Measurements from ENCODE around the gene COL4A3. TPM values are rescaled to one million over a fixed set of nuclear protein-coding genes. Genes with fewer than 3 reads are reported as not detected.
"Not testable (repeated sequence)": the region's sequence is repeated elsewhere in the genome, so short reads cannot be mapped to it uniquely, and the experiment has no call there.

The COL4A3 gene
- total RNA-seq, 1 donor from 2014 or later = 0.26 TPM

GRCh38 chr2:227154986-227155774 is 9.2 kb upstream of the COL4A3 start:
- no peak for DNase-seq (ENCODE audit: low read depth, low spot score)

DNA sequence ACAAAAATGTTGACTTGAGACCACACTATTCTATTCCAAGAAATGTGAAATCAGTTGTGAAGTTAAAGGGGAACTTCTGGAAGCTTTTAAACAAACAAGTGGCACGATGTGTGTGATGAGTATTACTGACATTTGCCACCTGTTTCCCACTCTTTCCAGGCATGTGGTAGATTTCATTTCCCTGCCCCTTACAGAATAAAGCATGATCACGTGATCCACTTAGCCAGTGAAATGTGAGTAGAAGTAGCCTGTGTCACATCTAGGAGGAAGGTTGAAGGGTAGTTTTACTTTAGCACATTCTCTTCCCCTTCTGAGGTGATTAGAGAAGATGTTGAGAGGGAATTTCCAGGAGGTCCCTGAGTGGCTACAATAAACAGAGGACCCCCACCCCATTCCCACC is 4.3 kb upstream of the COL4A3 start:
- no peak for DNase-seq (ENCODE audit: low read depth, low spot score)

GRCh38 chr2:227161947-227162346 is 2.5 kb upstream of the COL4A3 start:
- DNase-seq (ENCODE audit: low read depth, low spot score) = no peak

DNA sequence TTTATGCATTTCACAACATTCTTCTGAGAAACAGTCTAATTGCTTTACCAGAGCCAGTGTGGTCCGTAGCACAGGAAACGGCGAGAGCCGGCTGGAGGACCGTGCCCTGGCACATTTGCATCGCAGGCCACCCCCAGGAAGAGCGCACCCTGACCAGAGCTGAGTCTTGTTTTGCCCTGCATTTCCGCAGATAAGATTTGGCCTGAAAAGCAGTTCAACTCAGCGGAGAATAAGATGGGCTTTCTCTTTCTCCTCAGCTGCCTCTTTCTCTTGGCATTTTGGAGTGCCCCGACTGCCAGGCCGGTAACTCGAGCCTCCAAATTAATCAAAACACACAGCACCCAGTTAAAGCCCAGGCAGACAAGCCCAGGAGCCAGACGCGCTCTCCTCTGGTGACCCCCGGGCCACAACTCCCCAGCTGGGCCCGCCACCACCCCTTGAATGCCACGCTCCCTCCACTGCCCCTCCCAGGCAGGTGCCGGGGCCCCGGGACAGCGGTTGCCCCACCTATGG is 883 bp upstream of the COL4A3 start:
- DNase-seq (ENCODE audit: low read depth, low spot score) = no peak

- DNase-seq (ENCODE audit: low read depth, low spot score) = no peak
Measured at GRCh38 chr2:227164763-227165291, 403 bp downstream of the COL4A3 start.

DNA sequence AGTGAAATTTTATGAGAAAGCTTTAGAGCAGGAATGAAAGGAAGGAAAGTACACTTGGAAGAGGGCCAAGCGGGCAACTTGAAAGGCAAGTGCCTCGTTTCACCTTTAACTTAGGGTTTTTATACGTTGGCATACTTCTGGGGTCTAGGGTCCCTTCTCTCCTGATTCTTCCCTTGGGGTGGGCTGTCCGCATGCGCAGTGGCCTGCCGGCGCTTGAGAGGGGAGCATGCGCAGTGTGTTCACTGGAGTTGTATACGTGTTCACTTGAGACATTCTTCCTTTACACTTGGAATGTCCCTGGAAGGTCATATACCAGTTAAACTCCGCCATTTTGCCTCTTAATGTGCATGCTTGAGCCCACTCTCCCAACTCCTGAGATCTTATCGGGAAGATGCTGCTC is 7.4 kb downstream of the COL4A3 start:
- DNase-seq (ENCODE audit: low read depth, low spot score) = not testable (repeated sequence)

DNA sequence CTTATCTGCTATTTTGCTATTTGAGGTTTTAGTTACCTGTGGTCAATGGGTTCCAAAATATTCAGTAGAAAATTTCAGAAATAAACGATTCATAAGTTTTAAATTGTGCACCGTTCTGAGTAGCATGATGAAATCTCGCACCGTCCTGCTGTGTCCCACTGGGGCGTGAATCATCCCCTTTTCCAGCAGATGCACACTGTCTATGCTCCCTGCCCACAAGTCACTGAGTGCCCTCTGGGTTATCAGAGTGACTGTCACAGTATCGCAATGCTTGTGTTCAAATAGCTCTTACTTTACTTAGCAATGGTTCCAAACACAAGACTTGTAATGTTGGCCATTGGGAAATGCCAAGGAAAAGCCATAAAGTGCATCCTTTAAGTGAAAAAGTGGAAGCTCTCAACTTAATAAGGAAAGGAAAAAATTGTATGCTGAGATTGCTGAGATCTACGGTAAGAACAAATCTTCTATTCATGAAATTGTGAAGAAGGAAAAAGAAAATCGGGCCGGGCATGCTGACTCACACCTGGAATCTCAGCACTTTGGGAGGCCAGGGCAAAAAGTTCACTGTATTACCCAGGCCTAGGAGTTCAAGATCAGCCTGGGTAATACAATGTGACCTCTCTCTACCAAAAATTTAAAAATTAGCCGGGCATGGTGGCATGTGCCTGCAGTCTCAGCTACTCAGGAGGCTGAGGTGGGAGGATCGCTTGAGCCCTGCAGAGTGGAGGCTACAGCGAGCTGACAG is 13.3 kb downstream of the COL4A3 start:
- DNase-seq (ENCODE audit: low read depth, low spot score) = no peak

GRCh38 chr2:227179988-227180685 is 15.7 kb downstream of the COL4A3 start:
- DNase-seq (ENCODE audit: low read depth, low spot score) = no peak

- no peak for DNase-seq (ENCODE audit: low read depth, low spot score)
Measured at GRCh38 chr2:227180770-227181169, 16.3 kb downstream of the COL4A3 start.

DNA sequence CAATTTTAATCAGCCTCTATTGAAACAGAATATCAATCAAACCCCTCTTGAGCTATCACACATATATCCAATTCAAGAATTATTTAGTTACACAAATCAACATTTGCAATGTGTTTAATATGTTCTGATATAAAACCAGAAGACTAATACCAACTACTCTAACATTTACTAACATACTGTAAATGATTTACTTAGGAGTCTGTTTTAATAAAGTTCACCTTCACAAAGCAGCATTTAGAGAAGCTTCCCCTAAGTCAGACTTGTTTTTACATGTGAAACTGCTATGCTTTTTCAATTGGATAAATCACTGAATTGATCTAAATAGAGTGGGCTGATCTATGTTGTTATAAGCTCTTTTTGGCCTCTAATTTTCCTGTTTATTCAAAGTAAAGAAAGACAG is 18.3 kb downstream of the COL4A3 start:
- DNase-seq (ENCODE audit: low read depth, low spot score) = no peak

DNA sequence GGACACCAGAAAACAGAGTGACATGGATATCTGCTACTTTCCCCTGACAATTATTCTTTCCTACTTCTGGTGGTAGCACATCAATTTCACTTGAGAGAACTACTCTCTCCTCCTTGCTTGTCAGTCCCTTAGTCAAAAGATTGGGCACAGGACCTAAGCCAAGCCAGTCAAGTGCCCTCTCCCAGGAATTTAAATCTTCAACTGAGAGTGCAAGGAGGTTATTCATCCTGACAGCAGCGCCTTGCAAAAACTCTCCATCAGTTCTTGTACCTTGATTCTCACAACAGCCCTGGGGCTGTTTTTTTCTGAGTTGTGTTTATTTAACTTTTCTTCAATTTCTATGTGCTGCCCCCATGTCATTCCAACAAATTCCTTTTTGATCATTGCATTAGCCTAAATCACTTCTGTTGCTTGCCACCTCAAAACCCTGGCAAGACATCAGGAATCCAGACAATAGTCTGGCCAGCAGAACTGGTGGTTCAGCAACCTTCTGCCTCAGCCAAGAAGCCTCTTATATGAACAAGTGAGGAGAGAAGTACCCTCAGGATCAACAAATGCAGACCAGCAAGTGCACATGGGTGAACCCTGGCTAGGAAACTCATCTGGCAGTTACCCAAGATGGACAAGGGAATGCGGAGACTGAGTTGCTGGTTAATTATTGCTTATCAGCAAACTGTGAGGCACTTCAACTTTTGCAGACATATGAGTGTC is 19.4 kb downstream of the COL4A3 start:
- DNase-seq (ENCODE audit: low read depth, low spot score) = no peak

DNA sequence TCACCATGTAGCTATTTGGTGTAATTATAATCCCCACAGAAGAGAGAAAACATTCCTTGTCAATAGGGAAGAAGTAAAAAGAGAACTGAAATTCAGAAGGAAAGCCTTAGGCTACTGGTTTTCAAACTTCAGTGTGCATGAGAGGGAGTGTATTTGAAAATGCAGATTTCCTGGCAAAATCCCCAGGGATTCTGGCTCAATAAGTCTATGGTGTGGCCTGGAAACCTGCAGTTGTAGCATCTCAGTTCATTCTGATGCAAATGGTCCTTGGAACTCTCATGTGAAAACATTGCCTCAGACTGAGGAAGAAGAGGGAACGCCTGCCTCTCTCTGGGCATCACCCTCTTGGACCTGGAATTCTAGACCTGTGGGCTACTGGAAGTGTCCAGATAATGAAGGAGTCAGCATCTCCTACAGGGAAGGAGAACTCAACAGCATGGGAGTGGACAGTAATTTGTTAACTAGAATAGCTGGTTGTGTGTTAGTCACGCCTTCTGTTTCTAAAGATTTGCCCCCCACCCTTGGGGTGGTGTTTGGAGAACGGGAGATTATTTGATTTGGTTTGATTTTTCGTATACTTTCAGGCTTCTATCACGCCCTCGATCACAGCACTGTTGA is 21.3 kb downstream of the COL4A3 start:
- DNase-seq (ENCODE audit: low read depth, low spot score) = no peak

GRCh38 chr2:227186751-227187150 is 22.3 kb downstream of the COL4A3 start:
- DNase-seq (ENCODE audit: low read depth, low spot score) = no peak

DNA sequence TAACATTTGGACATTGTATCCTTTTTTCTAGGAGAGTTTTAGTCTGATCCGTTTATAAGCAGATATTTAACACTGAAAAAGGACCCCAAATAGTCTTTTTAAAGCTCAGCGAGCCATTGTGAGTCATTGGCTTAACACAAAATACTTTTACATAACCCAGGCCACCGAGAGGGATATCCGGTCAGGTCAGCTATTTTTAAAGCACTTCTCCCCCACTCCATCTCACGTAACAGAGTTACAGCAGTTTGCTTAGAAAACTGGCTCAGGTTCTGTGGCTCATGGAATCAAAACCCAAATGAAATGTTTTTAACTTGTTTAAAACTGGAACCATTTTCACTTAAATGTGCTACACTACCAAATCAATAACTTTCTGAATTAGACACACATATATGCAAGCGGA is 23.9 kb downstream of the COL4A3 start:
- no peak for DNase-seq (ENCODE audit: low read depth, low spot score)

GRCh38 chr2:227191367-227191766 is 26.9 kb downstream of the COL4A3 start:
- DNase-seq (ENCODE audit: low read depth, low spot score) = no peak

DNA sequence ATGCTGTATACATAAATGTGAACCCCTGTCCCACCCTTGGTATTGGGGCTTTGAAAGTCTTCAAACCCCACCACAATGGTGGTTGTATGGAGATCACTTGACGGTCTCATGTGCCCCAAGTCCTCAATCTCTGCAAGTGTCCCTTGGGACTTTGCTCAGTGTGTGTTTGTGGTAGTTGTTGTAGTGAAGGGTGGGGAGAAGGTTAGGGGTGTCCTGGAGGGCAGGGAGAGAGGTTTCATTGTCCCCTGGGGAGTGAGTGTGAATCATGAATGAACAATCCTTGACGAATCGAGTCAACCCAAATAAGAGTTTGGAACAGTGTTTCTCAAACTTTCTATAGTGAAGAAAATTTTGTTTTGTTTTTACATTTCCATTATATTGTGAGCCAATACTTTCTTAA is 28.1 kb downstream of the COL4A3 start:
- no peak for DNase-seq (ENCODE audit: low read depth, low spot score)

- DNase-seq (ENCODE audit: low read depth, low spot score) = no peak
Measured at GRCh38 chr2:227194219-227194618, 29.8 kb downstream of the COL4A3 start.

DNA sequence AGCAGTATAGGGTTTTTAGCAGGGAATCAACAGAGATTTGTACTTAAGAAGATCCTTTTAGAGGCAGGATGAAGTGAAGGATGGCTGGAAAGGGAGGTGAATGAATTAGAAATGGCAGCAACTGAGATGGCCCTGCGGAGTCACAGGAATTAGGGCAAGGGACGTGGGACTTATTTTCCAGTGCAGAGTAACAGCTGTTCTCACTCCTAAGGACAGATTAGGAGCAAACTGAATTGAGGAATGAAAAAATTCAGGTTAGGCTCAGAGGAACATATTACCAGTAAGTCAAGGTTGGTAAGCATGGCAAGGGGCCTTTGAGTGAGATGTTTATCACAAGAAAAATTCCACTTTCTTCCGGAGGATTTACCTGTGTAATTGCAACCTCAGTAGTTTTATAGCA is 34.4 kb downstream of the COL4A3 start:
- DNase-seq (ENCODE audit: low read depth, low spot score) = no peak

DNA sequence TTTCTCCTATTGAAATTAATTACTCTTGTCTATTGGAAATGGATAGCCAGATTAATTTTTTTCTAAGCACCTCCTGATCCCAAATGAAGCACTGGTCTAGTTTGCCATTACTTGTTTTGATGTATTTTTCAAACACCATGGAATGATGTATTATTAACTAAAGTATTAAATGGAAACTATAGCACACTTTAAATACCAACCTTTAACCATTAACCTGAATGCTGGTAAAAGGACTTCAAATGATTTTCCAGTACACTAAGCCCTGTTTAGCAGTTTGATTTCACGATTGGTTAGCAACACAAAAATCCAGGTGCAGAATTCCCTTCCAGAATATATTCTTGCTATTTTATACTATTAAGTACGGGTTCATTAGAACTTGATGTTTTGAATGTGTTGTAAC is 37.3 kb downstream of the COL4A3 start:
- DNase-seq (ENCODE audit: low read depth, low spot score) = no peak

- no peak for DNase-seq (ENCODE audit: low read depth, low spot score)
Measured at GRCh38 chr2:227204452-227204851, 40.0 kb downstream of the COL4A3 start.

DNA sequence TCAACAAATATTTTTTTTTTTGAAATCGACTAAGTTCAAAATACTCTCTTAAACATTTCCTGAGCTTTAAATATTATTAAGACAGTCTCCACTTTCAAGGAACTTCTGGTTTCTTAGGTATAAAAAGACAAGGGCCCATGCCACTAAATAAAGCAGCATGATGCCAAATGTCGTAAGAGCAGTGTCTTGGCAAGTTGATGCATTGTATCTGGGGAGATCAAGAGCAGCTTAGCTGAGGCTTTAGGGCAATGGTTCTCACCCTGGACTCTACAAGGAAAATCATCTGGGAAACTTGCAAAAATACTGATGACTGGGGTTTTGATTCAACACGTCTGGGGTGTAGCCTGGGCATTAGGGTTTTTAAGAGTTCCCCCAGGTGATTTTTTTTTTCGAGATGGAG is 41.3 kb downstream of the COL4A3 start:
- DNase-seq (ENCODE audit: low read depth, low spot score) = no peak

Measured in pulmonary artery endothelial cell (primary cell).